H1 (cell line): ENCODE results near the gene FAN1. TPM values are rescaled to one million over a fixed set of nuclear protein-coding genes. Genes with fewer than 3 reads are reported as not detected.
A peak's percentile ranks its signal among the peaks of the same experiment; 100 is the strongest.

ENCODE experiments used
- CTCF ChIA-PET: fragments of 300-600 bp; sonication (Branson Sonifier 250); formaldehyde crosslinking; loops from one replicate; lab custom pipeline; 2021; ENCODE audit not compliant: partially characterized antibody; lab: Charles Lee
- POLR2A ChIA-PET: fragments of 300-600 bp; sonication (Branson Sonifier 250); formaldehyde crosslinking; loops from one replicate; lab custom pipeline; 2021; ENCODE audit warnings: inconsistent platforms; ENCODE audit not compliant: partially characterized antibody; lab: Charles Lee
- DNase-seq, 2 experiments: peaks; one replicate each; pipeline versions ENCODE4 v3.0.0 to v3.0.0-alpha.2; 2010 to 2022; ENCODE audit warnings: low spot score in 2 of 2, low read depth in 1 of 2, mixed read lengths in 1 of 2
- FAIRE-seq: peaks from 2 replicates; lab custom pipeline; 2011; peaks lifted over from hg19 to GRCh38; lab: Jason Lieb, UNC
- H2AFZ ChIP-seq: 2 replicates; pipeline ENCODE4 v1.8.1; 2012; ENCODE audit warnings: low read length, inconsistent platforms
- H2AK5ac ChIP-seq: 2 replicates; pipeline ENCODE4 v1.6.1; 2013; ENCODE audit warnings: low read depth, low read length
- H2BK120ac ChIP-seq: replicated peaks from 2 replicates; pipeline ENCODE3; 2013; ENCODE audit warnings: low read depth, low read length, inconsistent platforms
- H2BK12ac ChIP-seq: 2 replicates; pipeline ENCODE4 v1.6.1; 2013; ENCODE audit warnings: low read depth, low read length
- H2BK15ac ChIP-seq: 2 replicates; pipeline ENCODE4 v1.6.1; 2013; ENCODE audit warnings: low read length
- H2BK20ac ChIP-seq: 2 replicates; pipeline ENCODE4 v1.6.1; 2013; ENCODE audit warnings: low read length
- H2BK5ac ChIP-seq: 2 replicates; pipeline ENCODE4 v1.6.1; 2013; ENCODE audit warnings: low read depth, low read length
- H3K14ac ChIP-seq: 2 replicates; pipeline ENCODE4 v1.6.1; 2013; ENCODE audit warnings: inconsistent platforms; ENCODE audit not compliant: insufficient read length
- H3K18ac ChIP-seq: 2 replicates; pipeline ENCODE4 v1.6.1; 2013; ENCODE audit warnings: low read length; ENCODE audit errors: extremely low read depth
- H3K23ac ChIP-seq: 2 replicates; pipeline ENCODE4 v1.6.1; 2013; ENCODE audit warnings: inconsistent platforms; ENCODE audit not compliant: insufficient read length
- H3K23me2 ChIP-seq: 2 replicates; pipeline ENCODE4 v1.6.1; 2013; ENCODE audit warnings: low read depth, low read length
- H3K27ac ChIP-seq: 2 replicates; pipeline ENCODE4 v1.6.1; 2011; ENCODE audit warnings: low read depth, low read length, inconsistent platforms
- H3K27me3 ChIP-seq, 4 experiments: replicated peaks in 1 of 4; 1 replicate in 1 of 4; 2 replicates in 3 of 4; pipeline versions ENCODE4 v1.6.1 to v1.8.1; 2011 to 2013; ENCODE audit warnings: low read length in 3 of 4, mild to moderate bottlenecking in 3 of 4, inconsistent platforms in 2 of 4, mixed read lengths in 2 of 4, moderate library complexity in 1 of 4; ENCODE audit not compliant: control insufficient read depth in 3 of 4, insufficient read depth in 3 of 4; ENCODE audit errors: extremely low read depth in 1 of 4
- H3K36me3 ChIP-seq, 4 experiments: 2 replicates each; pipeline versions ENCODE4 v1.6.1 to v1.8.1; 2011 to 2013; ENCODE audit warnings: mild to moderate bottlenecking in 4 of 4, low read length in 3 of 4, moderate library complexity in 2 of 4, control low read depth in 1 of 4, inconsistent platforms in 1 of 4; ENCODE audit not compliant: insufficient read depth in 4 of 4, control insufficient read depth in 2 of 4
- H3K4ac ChIP-seq: replicated peaks from 2 replicates; pipeline ENCODE3; 2013; ENCODE audit warnings: low read length, low read depth, mixed read lengths, inconsistent platforms; ENCODE audit not compliant: insufficient read length
- H3K4me1 ChIP-seq, 4 experiments: replicated peaks in 1 of 4; 1 replicate in 1 of 4; 2 replicates in 3 of 4; pipeline versions ENCODE4 v1.6.1 to v1.8.1; 2011 to 2013; ENCODE audit warnings: low read length in 3 of 4, inconsistent platforms in 2 of 4, mixed read lengths in 1 of 4; ENCODE audit not compliant: insufficient read depth in 4 of 4, control insufficient read depth in 3 of 4
- H3K4me2 ChIP-seq, 2 experiments: 2 replicates each; pipeline versions ENCODE4 v1.6.1 to v1.8.1; 2011 to 2013; ENCODE audit warnings: low read depth in 2 of 2, low read length in 2 of 2, control low read depth in 1 of 2, inconsistent platforms in 1 of 2, mild to moderate bottlenecking in 1 of 2; ENCODE audit not compliant: insufficient read depth in 1 of 2
- H3K4me3 ChIP-seq, 4 experiments: fragments of 200-600, 300-600 bp in 1 of 4; sonication (generic), shearing (Covaris generic), sonication (Bioruptor Twin) in 1 of 4; 2 replicates each; pipeline versions ENCODE4 v1.5.1 to v1.8.1; 2011 to 2016; ENCODE audit warnings: low read length in 4 of 4, low read depth in 3 of 4, control low read depth in 2 of 4, inconsistent platforms in 2 of 4, mild to moderate bottlenecking in 2 of 4, mixed read lengths in 1 of 4, moderate library complexity in 1 of 4; ENCODE audit not compliant: insufficient read depth in 2 of 4; ENCODE audit errors: extremely low read depth in 1 of 4
- H3K56ac ChIP-seq: replicated peaks from 2 replicates; pipeline ENCODE3; 2013; ENCODE audit warnings: low read depth, mild to moderate bottlenecking, mixed read lengths, low read length, inconsistent platforms; ENCODE audit not compliant: insufficient read length
- H3K79me1 ChIP-seq: 2 replicates; pipeline ENCODE4 v1.6.1; 2013; ENCODE audit warnings: low read depth, low read length, control low read depth
- H3K79me2 ChIP-seq, 2 experiments: 2 replicates each; pipeline versions ENCODE4 v1.6.1 to v1.8.1; 2012 to 2013; ENCODE audit warnings: low read length in 2 of 2, mild to moderate bottlenecking in 2 of 2, inconsistent platforms in 1 of 2; ENCODE audit not compliant: insufficient read depth in 2 of 2, control insufficient read depth in 1 of 2
- H3K9ac ChIP-seq, 4 experiments: replicated peaks in 1 of 4; 1 replicate in 1 of 4; 2 replicates in 3 of 4; pipeline versions ENCODE4 v1.6.1 to v1.8.1; 2011 to 2013; ENCODE audit warnings: low read depth in 3 of 4, low read length in 3 of 4, control low read depth in 2 of 4, mild to moderate bottlenecking in 2 of 4, moderate library complexity in 2 of 4, inconsistent platforms in 1 of 4; ENCODE audit errors: extremely low read depth in 1 of 4
- H3K9me3 ChIP-seq, 2 experiments: 2 replicates each; pipeline versions ENCODE4 v1.6.1 to v1.8.1; 2012 to 2013; ENCODE audit warnings: mild to moderate bottlenecking in 2 of 2, moderate library complexity in 2 of 2, control low read depth in 1 of 2, inconsistent platforms in 1 of 2, low read depth in 1 of 2, low read length in 1 of 2, mixed read lengths in 1 of 2; ENCODE audit not compliant: insufficient read depth in 2 of 2
- H4K20me1 ChIP-seq, 2 experiments: replicated peaks in 1 of 2; 2 replicates each; pipeline versions ENCODE3 to v1.8.1; 2011 to 2013; ENCODE audit warnings: inconsistent platforms in 2 of 2, low read length in 2 of 2, mild to moderate bottlenecking in 1 of 2; ENCODE audit not compliant: insufficient read depth in 2 of 2, control insufficient read depth in 1 of 2
- H4K5ac ChIP-seq: 2 replicates; pipeline ENCODE4 v1.6.1; 2013; ENCODE audit warnings: low read length, low read depth, mixed read lengths, inconsistent platforms; ENCODE audit not compliant: insufficient read length
- H4K8ac ChIP-seq: 2 replicates; pipeline ENCODE4 v1.8.0; 2013; ENCODE audit warnings: mild to moderate bottlenecking, moderate library complexity, low read length, inconsistent platforms; ENCODE audit not compliant: insufficient read depth; ENCODE audit errors: extremely low read depth
- H4K91ac ChIP-seq: replicated peaks from 2 replicates; pipeline ENCODE3; 2013; ENCODE audit warnings: low read length, mixed read lengths, inconsistent platforms; ENCODE audit not compliant: insufficient read length
- BCL11A ChIP-seq, 2 experiments: IDR thresholded peaks; one replicate each; pipeline ENCODE4 v1.6.1; 2011; ENCODE audit warnings: low read depth in 2 of 2, low read length in 2 of 2, mild to moderate bottlenecking in 2 of 2
- EP300 ChIP-seq, 2 experiments: IDR thresholded peaks; 1 replicate in 1 of 2; 2 replicates in 1 of 2; pipeline ENCODE4 v1.6.1; 2011 to 2012; ENCODE audit warnings: low read depth in 2 of 2, low read length in 2 of 2, mild to moderate bottlenecking in 2 of 2, borderline replicate concordance in 1 of 2, inconsistent platforms in 1 of 2, moderate library complexity in 1 of 2
- JUND ChIP-seq: IDR thresholded peaks from 2 replicates; pipeline ENCODE4 v1.6.1; 2011; ENCODE audit warnings: mild to moderate bottlenecking, improper control_type of control experiment, low read length
- MAFK ChIP-seq: IDR thresholded peaks from 2 replicates; pipeline ENCODE4 v1.6.1; 2012; ENCODE audit warnings: low read depth, mild to moderate bottlenecking, improper control_type of control experiment, low read length
- PHF8 ChIP-seq: fragments of 200-600 bp; sonication (generic); conservative IDR thresholded peaks from 2 replicates; pipeline ENCODE4 v1.7.1; 2012; ENCODE audit warnings: low read depth, mild to moderate bottlenecking, inconsistent platforms, low read length, moderate library complexity
- POLR2A ChIP-seq, 2 experiments: IDR thresholded peaks; 1 replicate in 1 of 2; 2 replicates in 1 of 2; pipeline ENCODE4 v1.6.1; 2011; ENCODE audit warnings: low read depth in 2 of 2, low read length in 2 of 2, mild to moderate bottlenecking in 2 of 2; ENCODE audit errors: control extremely low read depth in 1 of 2
- POLR2AphosphoS5 ChIP-seq: IDR thresholded peaks from 2 replicates; pipeline ENCODE4 v1.6.1; 2011; ENCODE audit warnings: low read depth, low read length
- RBBP5 ChIP-seq: IDR thresholded peaks from 2 replicates; pipeline ENCODE4 v1.7.1; 2012; ENCODE audit warnings: low read depth, mild to moderate bottlenecking, inconsistent platforms, low read length, moderate library complexity, borderline replicate concordance
- SP1 ChIP-seq: IDR thresholded peaks from 2 replicates; pipeline ENCODE4 v1.6.1; 2011; ENCODE audit warnings: low read depth, low read length
- TCF12 ChIP-seq: IDR thresholded peaks from 2 replicates; pipeline ENCODE4 v1.6.1; 2011; ENCODE audit warnings: low read depth, mild to moderate bottlenecking, low read length
- TEAD4 ChIP-seq: IDR thresholded peaks from 2 replicates; pipeline ENCODE4 v1.6.1; 2012; ENCODE audit warnings: low read depth, low read length, inconsistent platforms, mixed read lengths
- WGBS, 2 experiments: shearing (Covaris generic) in 1 of 2; methylation state at CpG; one replicate each; pipeline versions ENCODE4 v1.1.6 to v1.1.7; 2013 to 2015; ENCODE audit warnings: low lambda C conversion rate in 2 of 2, mixed read lengths in 2 of 2, inconsistent platforms in 1 of 2, low coverage in 1 of 2, missing lambda C conversion rate in 1 of 2; ENCODE audit not compliant: insufficient replicate concordance in 2 of 2, insufficient coverage in 1 of 2, insufficient read length in 1 of 2; ENCODE audit errors: extremely low coverage in 1 of 2, missing lambda C conversion rate in 1 of 2; 5-methylcytosine and 5-hydroxymethylcytosine counted together
- polyA plus RNA-seq, 7 experiments: library from polyadenylated mRNA; depleted of rRNA in 3 of 7; stranded (reverse) in 5 of 7; unstranded in 2 of 7; fragments of >200 nt in 5 of 7; fragments of 200-250 nt in 2 of 7; gene quantifications; 1 replicate in 5 of 7; 2 replicates in 1 of 7; 4 replicates in 1 of 7; pipeline versions ENCODE4 v1.2.1 to v1.2.3, GENCODE V29; 2011 to 2013; ENCODE audit warnings: missing spikeins in 2 of 7, mixed read lengths in 2 of 7
- total RNA-seq: library from RNA; stranded (reverse); fragmentation: NEBNext Ultra II Directional; extraction: Animal tissue kit (Norgen Biotek cat#: 25700); gene quantifications from 2 replicates; pipeline ENCODE4 v1.2.1, GENCODE V29; 2021

Gene FAN1
- total and polyA plus RNA-seq, 2 of the 8 experiments (the other 6 are each of a cell fraction or from before 2014, with no cell fraction given): 8.6 to 24.9 TPM

- Histone ChIP-seq H3K79me1 (no peaks in the 10 kb centered on the region), H4K20me1 (no peaks in the 10 kb centered on the region), H3K9me3 (no peaks in the 10 kb centered on the region), H3K4me2 (peak overlapping the region; percentile 56 to 62), H3K14ac (no peak overlapping the region), H3K27ac (peak overlapping the region; percentile 91), H4K8ac (peak overlapping the region; percentile 14; the same call in 1 of the 2 replicates), H3K79me2 (no peaks in the 10 kb centered on the region), H3K23me2 (no peaks in the 10 kb centered on the region), H2AFZ (no peak overlapping the region), H3K4me3 (peak overlapping the region in 3 of 4 experiments; percentile 13 to 33 (median 16); a peak in 4 of 8 replicates), H4K5ac (peak overlapping the region; percentile 65), H2AK5ac (no peak overlapping the region), H3K18ac (peak overlapping the region; percentile 76), H2BK5ac (peak overlapping the region; percentile 81), H2BK15ac (no peak overlapping the region), H3K9ac (peak overlapping the region in 3 of 4 experiments; percentile 37 to 72 (median 48); a peak in 5 of 7 replicates), H3K56ac (no peak overlapping the region), H3K36me3 (peaks cover 7 to 63% (median 41%) of the 10 kb centered on the region in 4 experiments), H2BK120ac (no peak overlapping the region), H2BK12ac (peak overlapping the region; percentile 56; the same call in 1 of the 2 replicates), H3K4ac (no peak overlapping the region), H2BK20ac (peak overlapping the region; percentile 51), H3K4me1 (peaks cover 18 to 28% (median 24%) of the 10 kb centered on the region in 4 experiments), H3K27me3 (no peaks in the 10 kb centered on the region), H3K23ac (no peak overlapping the region), H4K91ac (peak overlapping the region; percentile 67)
- ChIA-PET POLR2A (interaction anchor here (0.7 to 1.9 kb wide), 11 partner anchors 8 to 384 kb away, joined by 3 to 7 read pairs (median 4); partner anchors contain the start of genes FAN1 and MTMR10), CTCF (interaction anchor here (0.9 to 1.3 kb wide), 4 partner anchors 12 to 207 kb away, joined by 3 to 7 read pairs (median 4); partner anchors contain the start of gene TRPM1)
- 25% methylated on average over 14 of the region's 14 CpGs; no CpG with 5 or more reads in 1 of the 2 experiments for WGBS, 2 experiments
- DNase-seq: peak; percentile 58 to 71
- FAIRE-seq: peak; percentile 99
- TF ChIP-seq PHF8 (no peak), POLR2A (IDR thresholded peaks at IDR 0.05; ENCODE audit: control extremely low read depth in 1 of 2, low read depth in 2 of 2, low read length in 2 of 2) (peak in 1 of 2 experiments; percentile 64; a peak in 1 of 3 replicates), SP1 (peak; percentile 78; the same call in 1 of the 2 replicates), TCF12 (0 out of 2 replicates have a peak, but pooled peaks have one; percentile 31), JUND (peak; percentile 69), EP300 (IDR thresholded peaks at IDR 0.05; ENCODE audit: borderline replicate concordance in 1 of 2, low read depth in 2 of 2, low read length in 2 of 2) (peak in 1 of 2 experiments; percentile 79; a peak in 1 of 3 replicates), TEAD4 (peak; percentile 98), RBBP5 (0 out of 2 replicates have a peak, but pooled peaks have one; percentile 27), BCL11A (IDR thresholded peaks at IDR 0.05; ENCODE audit: low read depth in 2 of 2, low read length in 2 of 2) (peak in 1 of 2 experiments; percentile 18), POLR2AphosphoS5 (no peak), MAFK (peak; percentile 53)
Measured at GRCh38 chr15:30922480-30923311, 19.0 kb downstream of the FAN1 start.
